Astrocyte of the spinal cord (primary cell): ENCODE measurements around the gene PCDHGB1.

Experiments used
- DNase-seq: peaks from one replicate; pipeline ENCODE4 v3.0.0; 2011; ENCODE audit warnings: low read depth, low spot score
- H3K4me3 ChIP-seq: 2 replicates; pipeline ENCODE4 v1.5.1; 2011; ENCODE audit warnings: low read depth, mild to moderate bottlenecking, low read length, moderate library complexity
- CTCF ChIP-seq: IDR thresholded peaks from 2 replicates; pipeline ENCODE4 v1.5.1; 2012; ENCODE audit warnings: low read depth, mild to moderate bottlenecking, low read length, inconsistent platforms
- in situ Hi-C: cut with HindIII; loops from 2 replicates; pipeline ENCODE4 v1.10.0; 2017; ENCODE audit warnings: low sequenced_read_pairs

Gene PCDHGB1

GRCh38 chr5:141360685-141361084 is 10.8 kb downstream of the PCDHGB1 start:
- DNase-seq, result no peak
- TF ChIP-seq CTCF, result no peak
- in situ Hi-C loops, result no loop called here
- H3K4me3 ChIP-seq, result no peak overlapping the region

GRCh38 chr5:141362719-141363118 is 12.8 kb downstream of the PCDHGB1 start:
- no peak overlapping the region for H3K4me3 ChIP-seq
- no peak for TF ChIP-seq CTCF
- in situ Hi-C loops, result no loop called here
- no peak for DNase-seq

GRCh38 chr5:141363952-141364660 is 14.2 kb downstream of the PCDHGB1 start, which contains the start of gene PCDHGA5:
Gene PCDHGA5 (plus strand): TSS chr5:141364162. CDS start chr5:141364331, 169 bp downstream.
- peak within 1 kb of the TSS; percentile 7 for H3K4me3 ChIP-seq
- DNase-seq, result no peak
- in situ Hi-C loops, result no loop called here
- no peak for TF ChIP-seq CTCF

- DNase-seq, result no peak
- in situ Hi-C loops, result no loop called here
- TF ChIP-seq CTCF, result no peak
- no peak overlapping the region for H3K4me3 ChIP-seq
Measured at GRCh38 chr5:141366016-141366896, 16.4 kb downstream of the PCDHGB1 start.

- H3K4me3 ChIP-seq, result peak within 1 kb of the TSS; percentile 38
- DNase-seq, result peak; percentile 68
- in situ Hi-C loops, result no loop called here
- TF ChIP-seq CTCF, result peak; percentile 57
Measured at GRCh38 chr5:141369994-141370848, 20.3 kb downstream of the PCDHGB1 start, which contains the start of gene PCDHGB3. Gene PCDHGB3 (plus strand): TSS chr5:141370242. CDS start chr5:141370395, 153 bp downstream.
